HG03159 (cell line): ENCODE data around the gene ITGAL.
A peak's percentile ranks its signal among the peaks of the same experiment; 100 is the strongest.
"Not testable (repeated sequence)": the region's sequence is repeated elsewhere in the genome, so short reads cannot be mapped to it uniquely, and the experiment has no call there.

Experiments
- ATAC-seq: cut with Tn5 transposase; IDR thresholded peaks from one replicate; pipeline ENCODE4 v1.9.1; 2021; ENCODE audit warnings: mild to moderate bottlenecking, moderate library complexity; ENCODE audit not compliant: unreplicated experiment

Gene ITGAL

DNA sequence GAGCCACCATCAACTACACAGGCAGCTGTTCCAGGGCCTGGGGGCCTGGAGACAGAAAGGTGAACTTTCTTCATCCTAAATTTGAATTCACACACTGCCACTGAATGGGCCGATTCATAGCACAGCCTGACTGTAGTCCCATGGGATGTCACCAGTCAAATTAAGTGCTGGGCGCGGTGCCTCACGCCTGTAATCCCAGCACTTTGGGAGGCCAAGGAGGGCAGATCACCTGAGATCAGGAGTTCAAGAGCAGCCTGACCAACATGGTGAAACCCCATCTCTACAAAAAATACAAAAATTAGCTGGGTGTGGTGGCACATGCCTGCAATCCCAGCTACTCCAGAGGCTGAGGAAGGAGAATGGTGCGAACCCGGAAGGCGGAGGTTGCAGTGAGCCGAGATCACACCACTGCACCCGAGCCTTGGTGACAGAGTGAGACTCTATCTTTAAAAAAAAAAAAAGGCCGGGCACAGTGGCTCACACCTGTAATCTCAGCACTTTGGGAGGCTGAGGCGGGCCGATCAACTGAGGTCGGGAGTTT lies 67.5 kb downstream of the ITGAL start:
- not testable (repeated sequence) for ATAC-seq

GRCh38 chr16:30540916-30541464 lies 68.4 kb downstream of the ITGAL start:
- ATAC-seq: not testable (repeated sequence)

- no peak for ATAC-seq
Measured at GRCh38 chr16:30541502-30542329, 69.2 kb downstream of the ITGAL start.

GRCh38 chr16:30543067-30543466 lies 70.5 kb downstream of the ITGAL start:
- ATAC-seq: no peak

- no peak for ATAC-seq
Measured at GRCh38 chr16:30546115-30546514, 73.6 kb downstream of the ITGAL start.

DNA sequence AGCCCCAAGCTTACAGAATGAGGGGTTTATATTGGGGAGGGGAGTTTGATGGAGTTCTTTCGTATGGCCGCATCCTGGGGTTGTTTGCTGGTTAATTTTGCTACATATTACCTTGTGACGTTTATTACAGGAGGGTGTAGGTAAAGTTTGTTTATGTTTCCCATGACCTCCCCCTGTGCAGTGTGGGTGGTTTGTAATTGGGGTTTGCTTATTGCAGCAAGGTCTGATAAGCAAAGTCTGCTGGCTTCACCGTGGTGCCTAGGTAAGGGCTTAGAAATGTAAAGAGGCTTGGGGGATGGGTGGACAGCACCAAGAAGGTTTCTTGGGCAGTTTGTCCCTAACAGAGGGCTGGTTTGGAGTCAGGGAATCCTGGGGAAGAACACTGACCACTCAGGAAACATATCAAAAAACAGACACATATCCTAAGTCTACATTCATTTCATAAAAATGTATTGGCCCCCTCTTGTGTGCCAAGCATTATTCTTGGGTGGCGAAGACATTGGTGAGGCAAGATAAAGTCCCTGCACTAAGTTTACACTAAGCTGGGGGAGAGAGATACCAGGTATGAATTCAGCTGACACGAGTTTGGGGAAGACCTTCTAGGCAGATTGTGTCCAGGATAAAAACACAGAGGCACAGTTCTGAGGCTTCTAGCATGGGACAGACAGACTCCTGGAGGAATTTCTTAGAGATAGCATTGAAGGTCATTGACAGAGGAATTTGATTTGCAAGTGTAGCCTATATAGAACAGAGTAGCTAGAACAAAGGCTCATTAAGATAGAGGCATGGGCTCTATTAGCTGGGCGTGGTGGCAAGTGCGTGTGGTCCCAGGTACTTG lies 76.1 kb downstream of the ITGAL start:
- no peak for ATAC-seq

GRCh38 chr16:30551781-30552180 lies 79.2 kb downstream of the ITGAL start:
- ATAC-seq: no peak

DNA sequence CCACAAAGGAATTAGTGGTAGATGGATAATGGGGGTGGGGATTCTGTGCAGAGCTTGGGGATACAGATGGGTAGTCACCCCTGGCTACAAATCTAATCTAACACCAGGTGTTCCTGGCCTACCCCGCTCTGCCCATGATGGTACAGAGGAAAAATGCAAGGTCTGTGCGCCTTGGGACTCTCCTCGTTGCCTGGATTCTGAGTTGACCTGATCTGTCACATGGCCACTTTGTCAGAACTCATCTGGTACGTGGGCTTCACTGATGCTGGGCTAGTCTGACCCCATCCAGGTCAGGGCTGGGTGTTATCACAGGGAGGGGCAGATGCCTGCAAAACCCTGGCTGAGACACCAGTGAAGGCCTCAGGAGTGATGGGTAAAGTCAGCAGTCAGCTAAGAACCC lies 80.4 kb downstream of the ITGAL start:
- ATAC-seq: no peak

GRCh38 chr16:30553393-30553899 lies 80.9 kb downstream of the ITGAL start:
- no peak for ATAC-seq

- no peak for ATAC-seq
Measured at GRCh38 chr16:30554557-30555314, 82.2 kb downstream of the ITGAL start.

GRCh38 chr16:30555315-30556124 lies 83.0 kb downstream of the ITGAL start:
- ATAC-seq: no peak

GRCh38 chr16:30556125-30556473 lies 83.6 kb downstream of the ITGAL start:
- no peak for ATAC-seq

GRCh38 chr16:30557707-30557956 lies 85.1 kb downstream of the ITGAL start:
- no peak for ATAC-seq

GRCh38 chr16:30557957-30558788 lies 85.6 kb downstream of the ITGAL start, which contains the start of gene ZNF764:
ZNF764 (minus strand) TSS chr16:30558374; CDS start chr16:30558182, 192 bp downstream.
- peak; percentile 87 for ATAC-seq

GRCh38 chr16:30558789-30559377 lies 86.3 kb downstream of the ITGAL start:
- ATAC-seq: no peak

GRCh38 chr16:30559690-30560089 lies 87.1 kb downstream of the ITGAL start:
- ATAC-seq: no peak

DNA sequence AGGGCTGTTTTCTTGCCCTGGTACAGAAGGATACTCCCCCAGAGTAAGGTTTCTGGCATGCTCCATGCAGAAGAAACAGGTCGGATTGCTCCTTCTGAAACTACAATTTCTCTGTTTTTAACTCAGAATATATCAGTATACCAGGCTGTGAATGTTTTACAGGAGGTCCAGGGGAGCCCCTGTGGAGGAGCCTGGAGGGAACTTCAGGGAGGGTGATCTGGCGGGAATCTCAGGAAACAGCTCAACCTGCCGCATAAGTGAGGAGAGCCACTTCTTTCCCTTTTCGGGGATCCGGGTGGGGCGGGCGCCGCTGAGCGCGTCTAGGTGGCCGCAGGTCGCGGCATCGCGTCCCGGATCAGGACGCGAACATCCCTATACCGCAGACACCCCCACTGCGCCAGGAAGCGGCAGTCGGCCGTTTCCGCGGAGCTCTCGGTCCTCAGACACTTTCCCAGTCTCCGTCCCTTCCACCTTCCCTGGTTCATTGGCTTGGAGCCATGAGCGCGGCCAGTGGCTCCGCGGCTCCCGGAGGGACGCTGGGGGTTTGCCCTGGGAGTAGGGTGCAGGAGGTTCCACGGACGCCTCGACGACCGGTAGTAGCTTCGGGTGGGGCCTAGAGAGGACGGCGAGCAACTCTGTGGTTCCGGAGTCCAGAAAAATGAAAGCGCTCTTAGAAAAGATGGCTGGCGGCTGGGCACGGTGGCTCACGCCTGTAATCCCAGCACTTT lies 88.7 kb downstream of the ITGAL start:
- ATAC-seq: no peak

GRCh38 chr16:30562021-30562420 lies 89.5 kb downstream of the ITGAL start:
- ATAC-seq: no peak
